ENCODE results near the gene NFKBIB.

DNA sequence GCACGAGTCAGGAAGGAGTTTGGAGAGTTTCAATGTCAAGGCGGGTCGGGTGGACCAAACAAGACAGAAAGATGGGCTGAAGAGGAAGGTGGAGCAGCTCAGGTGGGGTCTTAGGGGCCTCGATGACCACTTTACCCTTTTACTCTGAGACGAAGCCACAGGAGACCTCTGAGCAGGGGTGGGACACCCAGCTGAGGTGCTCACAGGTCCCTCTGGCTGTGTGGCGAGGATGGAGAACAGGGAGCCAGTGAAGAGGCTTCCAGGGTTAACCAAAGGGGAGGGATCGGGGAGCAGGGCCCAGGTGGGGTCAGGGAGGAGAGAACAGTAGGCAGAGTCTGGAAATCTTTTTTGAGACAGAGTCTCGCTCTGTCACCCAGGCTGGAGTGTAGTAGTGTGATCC is 14.2 kb downstream of the NFKBIB start:
- no peak for TF ChIP-seq POLR2A (IDR thresholded peaks at IDR 0.05)
- TF ChIP-seq CTCF (IDR thresholded peaks at IDR 0.05): no peak
- TF ChIP-seq EP300 (IDR thresholded peaks at IDR 0.05): no peak
- TF ChIP-seq POLR2AphosphoS5 (IDR thresholded peaks at IDR 0.05): no peak
